T-helper 22 cell (primary cell): ENCODE data around the gene VPS51.
"Not testable (repeated sequence)": the region's sequence is repeated elsewhere in the genome, so short reads cannot be mapped to it uniquely, and the experiment has no call there.

Experiments
- DNase-seq: peaks from one replicate; pipeline ENCODE4 v3.0.0-alpha.2; 2020; ENCODE audit warnings: low read depth

VPS51 gene

GRCh38 chr11:65107751-65108468 lies 11.9 kb downstream of the VPS51 start:
- DNase-seq, result no peak

GRCh38 chr11:65108469-65109123 lies 12.6 kb downstream of the VPS51 start:
- no peak for DNase-seq

- no peak for DNase-seq
These were observed 13.5 kb downstream of the VPS51 start for GRCh38 chr11:65109231-65110198.

- DNase-seq, result peak; percentile 78
These were observed 14.4 kb downstream of the VPS51 start for GRCh38 chr11:65110354-65110861.

GRCh38 chr11:65111159-65111743 lies 15.2 kb downstream of the VPS51 start:
- no peak for DNase-seq

GRCh38 chr11:65111744-65112545 lies 15.9 kb downstream of the VPS51 start, which contains the start of gene TM7SF2:
TSS of gene TM7SF2 (plus strand) at chr11:65111872. CDS start at chr11:65112016, 144 bp downstream.
- DNase-seq, result peak; percentile 92

- peak; percentile 49 for DNase-seq
These were observed 16.7 kb downstream of the VPS51 start for GRCh38 chr11:65112546-65113360.

- no peak for DNase-seq
These were observed 17.3 kb downstream of the VPS51 start for GRCh38 chr11:65113361-65113756.

- DNase-seq, result no peak
These were observed 17.8 kb downstream of the VPS51 start for GRCh38 chr11:65113839-65114238.

- DNase-seq, result no peak
These were observed 18.6 kb downstream of the VPS51 start for GRCh38 chr11:65114538-65115171.

- DNase-seq, result no peak
These were observed 19.5 kb downstream of the VPS51 start for GRCh38 chr11:65115361-65116082.

- DNase-seq, result peak; percentile 43
These were observed 20.6 kb downstream of the VPS51 start for GRCh38 chr11:65116370-65117205.

GRCh38 chr11:65117206-65118096 lies 21.4 kb downstream of the VPS51 start, which contains the start of gene ZNHIT2:
TSS of gene ZNHIT2 (minus strand) at chr11:65117701. CDS start at chr11:65117653, 48 bp downstream.
- DNase-seq, result peak; percentile 99

- no peak for DNase-seq
These were observed 22.3 kb downstream of the VPS51 start for GRCh38 chr11:65118097-65118837.

- DNase-seq, result not testable (repeated sequence)
These were observed 23.1 kb downstream of the VPS51 start for GRCh38 chr11:65118891-65119669.
